ENCODE measurements around the gene CACNA1I.

The CACNA1I gene

GRCh38 chr22:39565414-39565944 lies 5.1 kb upstream of the CACNA1I start:
- no peaks in the 10 kb centered on the region for H3K9me2 ChIP-seq (replicated peaks; ENCODE audit: insufficient read depth, low read length)
- no peaks in the 10 kb centered on the region for H3K27me3 ChIP-seq (ENCODE audit: low read length)
- no peak overlapping the region for H2AFZ ChIP-seq (ENCODE audit: low read depth, low read length, severe bottlenecking)
- H3K4me3 ChIP-seq (ENCODE audit: insufficient read depth, low read length, poor library complexity, severe bottlenecking): no peak overlapping the region
- H3K9me3 ChIP-seq (ENCODE audit: insufficient read depth, low read length): peaks cover 14% of the 10 kb centered on the region; the same call in 1 of the 2 replicates
- H4K20me1 ChIP-seq (ENCODE audit: low read depth, low read length): no peaks in the 10 kb centered on the region
- H3K36me3 ChIP-seq (ENCODE audit: low read length): no peaks in the 10 kb centered on the region
- H3F3A ChIP-seq (ENCODE audit: insufficient read depth): no peaks in the 10 kb centered on the region
- TF ChIP-seq CTCF (IDR thresholded peaks at IDR 0.05; ENCODE audit: insufficient read depth, low read length, poor library complexity, severe bottlenecking) (no peak), EZH2phosphoT487 (conservative IDR thresholded peaks at IDR 0.05; ENCODE audit: low read length) (no peak)
- H3K79me2 ChIP-seq (ENCODE audit: insufficient read depth, low read length): no peaks in the 10 kb centered on the region
- H3K9ac ChIP-seq (ENCODE audit: low read length): no peak overlapping the region
- no peak overlapping the region for H3K27ac ChIP-seq (ENCODE audit: low read depth, low read length)
- H3K4me2 ChIP-seq (ENCODE audit: low read depth, low read length, poor library complexity, severe bottlenecking): no peak overlapping the region

- no peak overlapping the region for H3K27ac ChIP-seq (ENCODE audit: low read depth, low read length)
These were observed 3.2 kb upstream of the CACNA1I start for GRCh38 chr22:39567135-39567946.

GRCh38 chr22:39568278-39568981 lies 2.1 kb upstream of the CACNA1I start:
- Histone ChIP-seq H3F3A (ENCODE audit: insufficient read depth) (no peaks in the 10 kb centered on the region), H3K27ac (ENCODE audit: low read depth, low read length) (no peak overlapping the region), H3K4me2 (ENCODE audit: low read depth, low read length, poor library complexity, severe bottlenecking) (no peak overlapping the region), H3K9me3 (ENCODE audit: insufficient read depth, low read length) (peaks cover 13% of the 10 kb centered on the region; the same call in 1 of the 2 replicates), H3K4me3 (ENCODE audit: insufficient read depth, low read length, poor library complexity, severe bottlenecking) (no peak overlapping the region), H4K20me1 (ENCODE audit: low read depth, low read length) (no peaks in the 10 kb centered on the region), H3K27me3 (ENCODE audit: low read length) (no peaks in the 10 kb centered on the region), H3K9ac (ENCODE audit: low read length) (no peak overlapping the region), H2AFZ (ENCODE audit: low read depth, low read length, severe bottlenecking) (no peak overlapping the region), H3K36me3 (ENCODE audit: low read length) (no peaks in the 10 kb centered on the region), H3K79me2 (ENCODE audit: insufficient read depth, low read length) (no peaks in the 10 kb centered on the region), H3K9me2 (replicated peaks; ENCODE audit: insufficient read depth, low read length) (no peaks in the 10 kb centered on the region)
- TF ChIP-seq EZH2phosphoT487 (conservative IDR thresholded peaks at IDR 0.05; ENCODE audit: low read length) (no peak), CTCF (IDR thresholded peaks at IDR 0.05; ENCODE audit: insufficient read depth, low read length, poor library complexity, severe bottlenecking) (no peak)

More at GRCh38 chr22:39567135-39567946, 3.2 kb upstream of the CACNA1I start:
- H3K36me3 ChIP-seq (ENCODE audit: low read length): no peaks in the 10 kb centered on the region
- no peaks in the 10 kb centered on the region for H3K9me2 ChIP-seq (replicated peaks; ENCODE audit: insufficient read depth, low read length)
- no peaks in the 10 kb centered on the region for H3K79me2 ChIP-seq (ENCODE audit: insufficient read depth, low read length)
- no peak overlapping the region for H3K9ac ChIP-seq (ENCODE audit: low read length)
- no peak overlapping the region for H2AFZ ChIP-seq (ENCODE audit: low read depth, low read length, severe bottlenecking)
- no peak overlapping the region for H3K4me2 ChIP-seq (ENCODE audit: low read depth, low read length, poor library complexity, severe bottlenecking)
- no peaks in the 10 kb centered on the region for H4K20me1 ChIP-seq (ENCODE audit: low read depth, low read length)
- H3K9me3 ChIP-seq (ENCODE audit: insufficient read depth, low read length): peaks cover 14% of the 10 kb centered on the region; the same call in 1 of the 2 replicates
- no peaks in the 10 kb centered on the region for H3F3A ChIP-seq (ENCODE audit: insufficient read depth)
- no peaks in the 10 kb centered on the region for H3K27me3 ChIP-seq (ENCODE audit: low read length)
- no peak for TF ChIP-seq EZH2phosphoT487 (conservative IDR thresholded peaks at IDR 0.05; ENCODE audit: low read length)
- no peak for TF ChIP-seq CTCF (IDR thresholded peaks at IDR 0.05; ENCODE audit: insufficient read depth, low read length, poor library complexity, severe bottlenecking)
- H3K4me3 ChIP-seq (ENCODE audit: insufficient read depth, low read length, poor library complexity, severe bottlenecking): no peak overlapping the region

Data from SU-DHL-6 (cell line).